Gastrocnemius medialis (tissue), 4 donors: ENCODE results near the gene PRR18. TPM values are rescaled to one million over a fixed set of nuclear protein-coding genes. Genes with fewer than 3 reads are reported as not detected.

Source experiments
- ATAC-seq, 2 donors: fragments of 150-250 bp; one replicate each; pipeline ENCODE4 v1.9.1; 2016
- DNase-seq, 2 donors: peaks; one replicate each; pipeline ENCODE4 v3.0.0-alpha.2; 2019
- H3K27ac ChIP-seq, 4 donors: fragments of 200-600 bp; sonication (generic); 1 replicate in 1 of 4; 2 replicates in 3 of 4; pipeline ENCODE4 v1.5.1; 2016 to 2018; ENCODE audit warnings: mild to moderate bottlenecking in 2 of 4, moderate library complexity in 1 of 4
- H3K27me3 ChIP-seq, 3 donors: fragments of 200-600 bp; sonication (generic) in 2 of 3; 1 replicate in 1 of 3; 2 replicates in 2 of 3; pipeline versions ENCODE4 v1.5.1 to v1.6.0; 2016 to 2019; ENCODE audit warnings: mild to moderate bottlenecking in 1 of 3, moderate library complexity in 1 of 3
- H3K36me3 ChIP-seq, 2 donors: fragments of 200-600 bp; sonication (generic) in 1 of 2; one replicate each; pipeline ENCODE4 v1.5.1; 2017 to 2018
- H3K4me1 ChIP-seq, 2 donors: fragments of 200-600 bp; sonication (generic) in 1 of 2; one replicate each; pipeline ENCODE4 v1.5.1; 2016 to 2017; ENCODE audit warnings: mild to moderate bottlenecking in 2 of 2
- H3K4me3 ChIP-seq, 4 donors: fragments of 200-600 bp; sonication (generic) in 3 of 4; 1 replicate in 1 of 4; 2 replicates in 3 of 4; pipeline ENCODE4 v1.5.1; 2016 to 2019; ENCODE audit warnings: mild to moderate bottlenecking in 2 of 4
- H3K9me3 ChIP-seq, 3 donors: fragments of 200-600 bp; sonication (generic) in 2 of 3; 1 replicate in 1 of 3; 2 replicates in 2 of 3; pipeline ENCODE4 v1.5.1; 2016 to 2019
- CTCF ChIP-seq, 5 experiments: fragments of 450-650 bp in 3 of 5; fragments of 200-600 bp in 2 of 5; sonication (generic) in 2 of 5; IDR thresholded peaks in 4 of 5; conservative IDR thresholded peaks in 1 of 5; 1 replicate in 4 of 5; 2 replicates in 1 of 5; pipeline ENCODE4 v1.5.1; 2016 to 2019; ENCODE audit warnings: antibody characterized with exemption in 5 of 5, mild to moderate bottlenecking in 3 of 5, moderate library complexity in 3 of 5
- POLR2A ChIP-seq, 2 donors: fragments of 450-650 bp; IDR thresholded peaks; one replicate each; pipeline ENCODE4 v1.6.1; 2017; ENCODE audit warnings: antibody characterized with exemption in 2 of 2, mild to moderate bottlenecking in 2 of 2, moderate library complexity in 2 of 2
- in situ Hi-C, 4 donors: fragments of 200-750 bp; cut with MboI; loops; one replicate each; pipeline versions ENCODE4 v1.15.0 to v1.8.0; 2017; ENCODE audit warnings: low sequenced_read_pairs in 4 of 4
- intact Hi-C: fragments of 100-400 bp; cut with DNase I; formaldehyde crosslinking; loops from one replicate; pipeline ENCODE4 v1.15.1; 2023; ENCODE audit warnings: low total_unique reads
- total RNA-seq, 4 donors: library from RNA; depleted of rRNA; stranded (reverse); fragments of >200 nt; gene quantifications; one replicate each; pipeline versions ENCODE4 v1.1.0 to v1.2.3, GENCODE V29; 2016

The PRR18 gene
- total RNA-seq, 4 donors from 2014 or later: not detected

- H3K27me3 ChIP-seq: no peaks in the 10 kb centered on the region
- H3K9me3 ChIP-seq: no peaks in the 10 kb centered on the region
- H3K27ac ChIP-seq: no peak overlapping the region
- no peak for DNase-seq
- TF ChIP-seq POLR2A (IDR thresholded peaks at IDR 0.05) (no peak), CTCF (IDR thresholded peaks at IDR 0.05 in 4 of 5, conservative IDR thresholded peaks at IDR 0.05 in 1 of 5) (no peak)
- in situ Hi-C loops (no loop called here), intact Hi-C loops (no loop called here)
- H3K4me1 ChIP-seq: peaks cover 0 to 7% of the 10 kb centered on the region in 2 donors
- no peaks in the 10 kb centered on the region for H3K36me3 ChIP-seq
- H3K4me3 ChIP-seq: no peak overlapping the region
- no peak for ATAC-seq
These were observed 45.3 kb upstream of the PRR18 start for GRCh38 chr6:166353507-166353906.

- no peaks in the 10 kb centered on the region for H3K9me3 ChIP-seq
- peaks cover 0 to 7% of the 10 kb centered on the region in 2 donors for H3K4me1 ChIP-seq
- H3K36me3 ChIP-seq: no peaks in the 10 kb centered on the region
- TF ChIP-seq POLR2A (IDR thresholded peaks at IDR 0.05): no peak
- no peak for TF ChIP-seq CTCF (IDR thresholded peaks at IDR 0.05 in 4 of 5, conservative IDR thresholded peaks at IDR 0.05 in 1 of 5)
- no peak overlapping the region for H3K27ac ChIP-seq
- intact Hi-C loops (no loop called here), in situ Hi-C loops (no loop called here)
- H3K4me3 ChIP-seq: no peak overlapping the region
- DNase-seq: no peak
- ATAC-seq: no peak
- no peaks in the 10 kb centered on the region for H3K27me3 ChIP-seq
These were observed 44.7 kb upstream of the PRR18 start for GRCh38 chr6:166352923-166353322.

- H3K36me3 ChIP-seq: no peaks in the 10 kb centered on the region
- no peak for TF ChIP-seq CTCF (IDR thresholded peaks at IDR 0.05 in 4 of 5, conservative IDR thresholded peaks at IDR 0.05 in 1 of 5)
- TF ChIP-seq POLR2A (IDR thresholded peaks at IDR 0.05): no peak
- ATAC-seq (peak in 1 of 2 donors; percentile 89), DNase-seq (peak in 1 of 2 donors; percentile 19)
- in situ Hi-C loops (no loop called here), intact Hi-C loops (no loop called here)
- peaks cover 0 to 7% of the 10 kb centered on the region in 2 donors for H3K4me1 ChIP-seq
- H3K27me3 ChIP-seq: no peaks in the 10 kb centered on the region
- H3K27ac ChIP-seq: peak overlapping the region in 1 of 4 donors; percentile 30
- H3K4me3 ChIP-seq: no peak overlapping the region
- no peaks in the 10 kb centered on the region for H3K9me3 ChIP-seq
These were observed 43.6 kb upstream of the PRR18 start for GRCh38 chr6:166351715-166352285.

GRCh38 chr6:166348305-166348949 lies 40.2 kb upstream of the PRR18 start:
- intact Hi-C loops (no loop called here), in situ Hi-C loops (no loop called here)
- Histone ChIP-seq H3K27ac (no peak overlapping the region), H3K4me3 (no peak overlapping the region), H3K4me1 (peaks cover 0 to 8% of the 10 kb centered on the region in 2 donors), H3K9me3 (no peaks in the 10 kb centered on the region), H3K36me3 (no peaks in the 10 kb centered on the region), H3K27me3 (no peaks in the 10 kb centered on the region)
- ATAC-seq (no peak), DNase-seq (no peak)
- TF ChIP-seq POLR2A (IDR thresholded peaks at IDR 0.05) (no peak), CTCF (IDR thresholded peaks at IDR 0.05 in 4 of 5, conservative IDR thresholded peaks at IDR 0.05 in 1 of 5) (no peak)
